HepG2 (cell line): ENCODE data around the gene SRRM3. TPM values are rescaled to one million over a fixed set of nuclear protein-coding genes. Genes with fewer than 3 reads are reported as not detected.
A peak's percentile ranks its signal among the peaks of the same experiment; 100 is the strongest.

Source experiments
- ATAC-seq: fragments of 200-7000 bp; cut with Tn5 transposase; 3 replicates; pipeline ENCODE4 v1.9.1; 2020; ENCODE audit warnings: mild to moderate bottlenecking, moderate library complexity
- BruUV-seq: library from RNA; stranded (reverse); fragments of 400-500 nt; replicated peaks from 2 replicates; lab custom pipeline; 2021; lab: Mats Ljungman, UMichigan
- CTCF ChIA-PET: fragments of 300-600 bp; formaldehyde crosslinking; extraction: SDS; loops from one replicate; lab custom pipeline; 2021; ENCODE audit warnings: low total read pairs, inconsistent platforms, low intra/inter-chr PET ratio; lab: Yijun Ruan, JAX
- POLR2A ChIA-PET: fragments of 350-600 bp; sonication (Branson Sonifier 250); formaldehyde crosslinking; loops from one replicate; lab custom pipeline; 2020; ENCODE audit warnings: antibody characterized with exemption, inconsistent platforms; lab: Yijun Ruan, JAX
- DNase-seq: peaks from one replicate; pipeline ENCODE4 v3.0.0-alpha.2; 2015; ENCODE audit warnings: low spot score
- FAIRE-seq: peaks from 3 replicates; lab custom pipeline; 2011; peaks lifted over from hg19 to GRCh38; lab: Jason Lieb, UNC
- H2AFZ ChIP-seq: one replicate; pipeline ENCODE4 v1.6.1; 2011; ENCODE audit warnings: low read length, inconsistent platforms
- H3K27ac ChIP-seq: fragments of 300-600 bp; 3 replicates; pipeline ENCODE4 v1.8.0; 2011; ENCODE audit warnings: mixed run types, mild to moderate bottlenecking, mixed read lengths, low read length, inconsistent platforms; ENCODE audit not compliant: insufficient read depth; ENCODE audit errors: extremely low read length
- H3K27me3 ChIP-seq, 2 experiments: fragments of 200-600 bp in 1 of 2; 2 replicates in 1 of 2; 3 replicates in 1 of 2; pipeline versions ENCODE4 v1.6.0 to v1.8.0; 2011; ENCODE audit warnings: low read length in 2 of 2, mild to moderate bottlenecking in 2 of 2, moderate library complexity in 2 of 2, inconsistent platforms in 1 of 2; ENCODE audit not compliant: insufficient read depth in 2 of 2, control insufficient read depth in 1 of 2
- H3K36me3 ChIP-seq, 2 experiments: fragments of 200-600 bp in 1 of 2; replicated peaks in 1 of 2; 2 replicates in 1 of 2; 3 replicates in 1 of 2; pipeline versions ENCODE4 v1.5.1 to v1.8.0; 2011; ENCODE audit warnings: low read length in 2 of 2, inconsistent platforms in 1 of 2; ENCODE audit not compliant: insufficient read depth in 2 of 2, control insufficient read depth in 1 of 2
- H3K4me1 ChIP-seq: 2 replicates; pipeline ENCODE4 v1.5.1; 2012; ENCODE audit warnings: low read length, inconsistent platforms; ENCODE audit not compliant: insufficient read depth
- H3K4me2 ChIP-seq: 2 replicates; pipeline ENCODE4 v1.6.0; 2011; ENCODE audit warnings: low read depth, low read length, inconsistent platforms
- H3K4me3 ChIP-seq, 3 experiments: fragments of 200-600 bp in 1 of 3; sonication (generic), shearing (Covaris generic) in 1 of 3; replicated peaks in 1 of 3; 2 replicates each; pipeline ENCODE4 v1.5.1; 2011 to 2016; ENCODE audit warnings: low read length in 3 of 3, inconsistent platforms in 2 of 3, low read depth in 2 of 3, mild to moderate bottlenecking in 2 of 3, control low read depth in 1 of 3, mixed read lengths in 1 of 3; ENCODE audit not compliant: insufficient read depth in 1 of 3
- H3K79me2 ChIP-seq: one replicate; pipeline ENCODE4 v1.6.1; 2011; ENCODE audit warnings: low read length, inconsistent platforms; ENCODE audit not compliant: insufficient read depth
- H3K9ac ChIP-seq: 2 replicates; pipeline ENCODE4 v1.6.0; 2011; ENCODE audit warnings: mild to moderate bottlenecking, low read depth, low read length, inconsistent platforms; ENCODE audit not compliant: insufficient read depth
- H3K9me3 ChIP-seq: 2 replicates; pipeline ENCODE4 v1.5.1; 2012; ENCODE audit warnings: mild to moderate bottlenecking, low read length
- H4K20me1 ChIP-seq: 2 replicates; pipeline ENCODE4 v1.6.0; 2011; ENCODE audit warnings: inconsistent platforms, mild to moderate bottlenecking, low read length, moderate library complexity; ENCODE audit not compliant: insufficient read depth
- ATF7-NPFF ChIP-seq: sonication (generic); formaldehyde crosslinking; IDR thresholded peaks from 2 replicates; pipeline ENCODE4 v1.8.1; 2023; ENCODE audit warnings: mild to moderate bottlenecking, low read depth, missing genetic modification reagents, moderate library complexity
- MTF2 ChIP-seq: sonication (generic); formaldehyde crosslinking; IDR thresholded peaks from 2 replicates; pipeline ENCODE4 v1.5.0; 2020; ENCODE audit warnings: missing genetic modification reagents, borderline replicate concordance
- SOX13 ChIP-seq, 3 experiments: fragments of 450-650 bp in 1 of 3; sonication (generic) in 1 of 3; formaldehyde crosslinking in 1 of 3; IDR thresholded peaks in 2 of 3; conservative IDR thresholded peaks in 1 of 3; 2 replicates each; pipeline versions ENCODE4 v1.5.0 to v1.6.1; 2016 to 2020; ENCODE audit warnings: antibody characterized with exemption in 1 of 3, mild to moderate bottlenecking in 1 of 3, missing compliant biosample characterization in 1 of 3, missing genetic modification reagents in 1 of 3, moderate library complexity in 1 of 3
- ZBTB14 ChIP-seq: sonication (generic); formaldehyde crosslinking; IDR thresholded peaks from 2 replicates; pipeline ENCODE4 v1.4.0; 2020; ENCODE audit warnings: missing genetic modification reagents
- ZNF782 ChIP-seq: sonication (generic); formaldehyde crosslinking; IDR thresholded peaks from 2 replicates; pipeline ENCODE4 v1.4.0; 2020; ENCODE audit warnings: missing genetic modification reagents, mild to moderate bottlenecking, borderline replicate concordance
- WGBS: methylation state at CpG from one replicate; pipeline ENCODE4 v1.1.6; 2017; ENCODE audit warnings: low lambda C conversion rate; 5-methylcytosine and 5-hydroxymethylcytosine counted together
- in situ Hi-C: cut with HindIII; loops from 2 replicates; pipeline ENCODE4 v1.10.0; 2017; ENCODE audit warnings: low pct_unique_long_range_greater_than_20kb; ENCODE audit not compliant: extremely low pct_ligation_motif_present
- intact Hi-C: fragments of 100-400 bp; cut with micrococcal nuclease; formaldehyde crosslinking; loops from one replicate; pipeline ENCODE4 v1.10.0; 2022; ENCODE audit not compliant: unreplicated experiment
- polyA plus RNA-seq, 8 experiments: library from polyadenylated mRNA; depleted of rRNA in 3 of 8; stranded (reverse) in 7 of 8; unstranded in 1 of 8; fragments of >200 nt; fragmentation: Illumina TruSeq in 4 of 8; extraction: Trizol in 4 of 8; gene quantifications; 2 replicates each; pipeline versions ENCODE4 v1.2.1 to v1.2.3, GENCODE V29; 2011 to 2016; ENCODE audit warnings: low read depth in 4 of 8, missing spikeins in 1 of 8, mixed read lengths in 1 of 8; ENCODE audit not compliant: insufficient read depth in 1 of 8
- total RNA-seq, 5 experiments: library from RNA; depleted of rRNA; stranded (reverse); fragments of >200 nt; fragmentation: Illumina TruSeq; extraction: Trizol; gene quantifications; 2 replicates each; pipeline ENCODE4 v1.2.3, GENCODE V29; 2016; ENCODE audit warnings: low read depth in 1 of 5

SRRM3 gene
- total and polyA plus RNA-seq, 2 of the 13 experiments (the other 11 are each of a cell fraction or from before 2014, with no cell fraction given) = 0.13 to 0.54 TPM

GRCh38 chr7:76272851-76273497 is 71.3 kb downstream of the SRRM3 start:
- POLR2A ChIA-PET = no interaction called here
- Histone ChIP-seq H3K9me3 (no peaks in the 10 kb centered on the region), H3K27ac (no peak overlapping the region), H3K9ac (no peak overlapping the region), H3K36me3 (no peaks in the 10 kb centered on the region), H3K27me3 (peaks cover 2 to 37% of the 10 kb centered on the region in 2 experiments; a peak in 3 of 5 replicates), H3K4me1 (peaks cover 9% of the 10 kb centered on the region), H3K79me2 (no peaks in the 10 kb centered on the region), H3K4me2 (no peak overlapping the region), H2AFZ (no peak overlapping the region), H3K4me3 (no peak overlapping the region; a peak in 1 of 6 replicates), H4K20me1 (no peaks in the 10 kb centered on the region)
- TF ChIP-seq ZBTB14 (no peak), ATF7-NPFF (CRISPR knock-in tag) (no peak), ZNF782 (CRISPR knock-in tag) (no peak), SOX13 (IDR thresholded peaks at IDR 0.05) (no peak), SOX13 (CRISPR knock-in tag; conservative IDR thresholded peaks at IDR 0.05 in 1 of 2, IDR thresholded peaks at IDR 0.05 in 1 of 2) (peak in 1 of 2 experiments; percentile 30; a peak in 1 of 4 replicates)
- intact Hi-C loops = no loop called here
- ATAC-seq = no peak
- DNase-seq = no peak
- in situ Hi-C loops = no loop called here
- 5% methylated on average over 7 of the region's 7 CpGs for WGBS
- CTCF ChIA-PET = no interaction called here
- no TSS peak for BruUV-seq
- no peak for FAIRE-seq

- FAIRE-seq = no peak
- Histone ChIP-seq H2AFZ (no peak overlapping the region), H3K79me2 (no peaks in the 10 kb centered on the region), H3K4me3 (no peak overlapping the region), H3K36me3 (no peaks in the 10 kb centered on the region), H4K20me1 (no peaks in the 10 kb centered on the region), H3K9me3 (no peaks in the 10 kb centered on the region), H3K4me2 (no peak overlapping the region), H3K4me1 (peaks cover 9% of the 10 kb centered on the region), H3K9ac (no peak overlapping the region), H3K27me3 (peaks cover 2 to 37% of the 10 kb centered on the region in 2 experiments; a peak in 3 of 5 replicates), H3K27ac (no peak overlapping the region)
- no peak for DNase-seq
- ChIA-PET CTCF (no interaction called here), POLR2A (no interaction called here)
- TF ChIP-seq MTF2 (CRISPR knock-in tag) = no peak
- no TSS peak for BruUV-seq
- no peak for ATAC-seq
- WGBS = 64% methylated on average over 5 of the region's 5 CpGs
- in situ Hi-C loops (no loop called here), intact Hi-C loops (no loop called here)
These were observed 71.8 kb downstream of the SRRM3 start for GRCh38 chr7:76273503-76273902.
